ENCODE measurements around the gene CDKN2B. TPM values are rescaled to one million over a fixed set of nuclear protein-coding genes. Genes with fewer than 3 reads are reported as not detected.

The CDKN2B gene
- total and polyA plus RNA-seq, 2 of the 4 experiments (the other 2 are of a cell fraction): 3.6 to 8.2 TPM

- TF ChIP-seq CTCF (conservative IDR thresholded peaks at IDR 0.05; ENCODE audit: low read depth, low read length) (no peak), CHD1 (IDR thresholded peaks at IDR 0.05; ENCODE audit: low read depth, low read length) (no peak)
These were observed 25.0 kb downstream of the CDKN2B start (continued) for GRCh38 chr9:21984101-21984500.

GRCh38 chr9:21983561-21983935 is 25.6 kb downstream of the CDKN2B start:
- H4K5ac ChIP-seq (ENCODE audit: low read depth, low read length): no peak overlapping the region
- in situ Hi-C loops (cut with MboI; ENCODE audit: low sequenced_read_pairs): loop anchor here (25.0 kb wide), 1 partner anchor 396 kb away; no protein-coding TSS in a partner anchor

More at GRCh38 chr9:21983561-21983935, 25.6 kb downstream of the CDKN2B start:
- Histone ChIP-seq H2BK15ac (ENCODE audit: low read depth, low read length) (no peak overlapping the region), H4K91ac (ENCODE audit: insufficient read depth, low read depth, low read length) (no peak overlapping the region), H3K9ac (ENCODE audit: low read depth, low read length) (no peak overlapping the region), H3K79me1 (ENCODE audit: low read depth in 1 of 2, low read length in 2 of 2) (peaks cover 0 to 2% of the 10 kb centered on the region in 2 experiments; a peak in 1 of 4 replicates), H3K23ac (ENCODE audit: low read depth, low read length) (no peak overlapping the region), H3K9me3 (ENCODE audit: control insufficient read depth, insufficient read depth, low read length) (no peaks in the 10 kb centered on the region), H2BK20ac (ENCODE audit: low read depth, low read length) (no peak overlapping the region), H3K56ac (ENCODE audit: extremely low read depth, insufficient read depth, low read length) (no peak overlapping the region), H3K4me2 (ENCODE audit: low read depth, low read length) (no peak overlapping the region), H3K27ac (ENCODE audit: insufficient read depth, low read length) (no peak overlapping the region), H3K36me3 (ENCODE audit: control insufficient read depth, insufficient read depth, low read length) (no peaks in the 10 kb centered on the region), H4K8ac (ENCODE audit: low read depth in 2 of 2, low read length in 2 of 2) (no peak overlapping the region), H2AK5ac (ENCODE audit: low read depth, low read length) (no peak overlapping the region), H2AFZ (replicated peaks; ENCODE audit: low read length, poor library complexity) (no peak overlapping the region), H3K14ac (replicated peaks; ENCODE audit: low read depth, low read length) (no peak overlapping the region), H2AK9ac (replicated peaks; ENCODE audit: low read depth, low read length, poor library complexity) (no peak overlapping the region), H3K27me3 (ENCODE audit: control insufficient read depth, insufficient read depth, low read length) (peaks cover 6% of the 10 kb centered on the region), H3K4me1 (ENCODE audit: control insufficient read depth, insufficient read depth, low read length) (peaks cover 2% of the 10 kb centered on the region; the same call in 1 of the 2 replicates), H4K20me1 (ENCODE audit: insufficient read depth, low read length) (no peaks in the 10 kb centered on the region), H3K9me1 (ENCODE audit: insufficient read depth, low read length) (no peaks in the 10 kb centered on the region), H2BK5ac (ENCODE audit: low read depth, low read length, poor library complexity, severe bottlenecking) (no peak overlapping the region), H2BK120ac (ENCODE audit: low read depth, low read length) (no peak overlapping the region), H3K4me3 (ENCODE audit: insufficient read depth, low read depth, low read length) (no peak overlapping the region), H3K18ac (ENCODE audit: low read depth, low read length) (no peak overlapping the region), H3K4ac (ENCODE audit: low read depth, low read length) (no peak overlapping the region)
- TF ChIP-seq SMC3 (IDR thresholded peaks at IDR 0.05; ENCODE audit: low read depth, low read length) (no peak), FOS (IDR thresholded peaks at IDR 0.05; ENCODE audit: low read depth, low read length) (no peak), RAD21 (IDR thresholded peaks at IDR 0.05; ENCODE audit: low read length) (no peak), BHLHE40 (IDR thresholded peaks at IDR 0.05; ENCODE audit: low read depth, low read length) (no peak), RFX5 (IDR thresholded peaks at IDR 0.05; ENCODE audit: low read depth, low read length) (no peak)
- POLR2A ChIA-PET (ENCODE audit: unreplicated experiment): no interaction called here
- intact Hi-C loops (cut with micrococcal nuclease): no loop called here
- CTCF ChIA-PET: interaction anchor here (0.9 kb wide), 1 partner anchor 136 kb away, joined by 3 read pairs; no protein-coding TSS in a partner anchor
- no TSS peak for BruUV-seq (replicated peaks)
- no peak for ATAC-seq (ENCODE audit: low read depth)
- no peak for DNase-seq
- no CpG with 5 or more reads among the region's 1 CpG for WGBS, 2 experiments (ENCODE audit: extremely low coverage in 2 of 2, insufficient read length in 1 of 2)
- dilution Hi-C loops (cut with HindIII; ENCODE audit: low sequenced_read_pairs, unreplicated experiment): no loop called here

Measured in IMR-90 (cell line).